ENCODE measurements around the gene PRSS33.

Gene PRSS33

DNA sequence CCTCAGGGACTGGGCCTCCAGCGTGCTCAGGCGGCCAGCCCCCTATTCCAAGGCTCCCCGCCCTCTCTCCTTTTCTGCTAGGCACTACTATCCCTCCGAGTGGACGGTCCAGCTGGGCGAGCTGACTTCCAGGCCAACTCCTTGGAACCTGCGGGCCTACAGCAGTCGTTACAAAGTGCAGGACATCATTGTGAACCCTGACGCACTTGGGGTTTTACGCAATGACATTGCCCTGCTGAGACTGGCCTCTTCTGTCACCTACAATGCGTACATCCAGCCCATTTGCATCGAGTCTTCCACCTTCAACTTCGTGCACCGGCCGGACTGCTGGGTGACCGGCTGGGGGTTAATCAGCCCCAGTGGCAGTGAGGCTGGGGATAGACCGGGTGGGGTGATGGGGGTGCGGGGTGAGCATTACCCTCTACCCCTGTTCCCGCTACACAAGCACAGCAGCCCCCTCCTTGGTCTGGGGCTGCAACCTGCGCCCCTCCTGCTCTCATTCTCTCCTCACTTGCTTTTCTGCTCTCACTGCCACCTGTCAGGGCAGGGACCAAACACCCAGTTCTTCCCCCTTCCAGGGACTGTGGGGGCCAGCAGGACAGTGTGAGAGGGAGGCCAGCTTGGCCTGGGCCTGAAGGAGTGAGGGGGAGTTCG is 12.0 kb upstream of the PRSS33 start:
- DNase-seq (ENCODE audit: low read depth) = no peak

DNA sequence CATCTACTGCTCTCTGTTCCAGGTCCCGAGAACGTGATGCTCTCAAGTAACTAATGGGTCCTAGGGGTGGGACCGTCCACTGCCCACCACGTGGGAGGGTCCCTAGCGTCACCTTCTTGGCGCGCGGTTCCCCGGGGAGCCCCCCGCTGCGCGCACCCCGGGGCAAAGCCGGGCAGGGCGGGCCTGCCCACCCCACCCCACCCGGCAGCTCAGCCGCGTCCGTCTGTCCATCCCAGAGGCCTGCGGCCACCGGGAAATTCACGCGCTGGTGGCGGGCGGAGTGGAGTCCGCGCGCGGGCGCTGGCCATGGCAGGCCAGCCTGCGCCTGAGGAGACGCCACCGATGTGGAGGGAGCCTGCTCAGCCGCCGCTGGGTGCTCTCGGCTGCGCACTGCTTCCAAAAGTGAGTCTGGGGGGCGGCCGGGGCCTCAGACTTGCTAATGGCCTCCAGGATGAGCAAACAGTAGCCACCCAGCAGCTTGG is 11.4 kb upstream of the PRSS33 start:
- DNase-seq (ENCODE audit: low read depth) = no peak

DNA sequence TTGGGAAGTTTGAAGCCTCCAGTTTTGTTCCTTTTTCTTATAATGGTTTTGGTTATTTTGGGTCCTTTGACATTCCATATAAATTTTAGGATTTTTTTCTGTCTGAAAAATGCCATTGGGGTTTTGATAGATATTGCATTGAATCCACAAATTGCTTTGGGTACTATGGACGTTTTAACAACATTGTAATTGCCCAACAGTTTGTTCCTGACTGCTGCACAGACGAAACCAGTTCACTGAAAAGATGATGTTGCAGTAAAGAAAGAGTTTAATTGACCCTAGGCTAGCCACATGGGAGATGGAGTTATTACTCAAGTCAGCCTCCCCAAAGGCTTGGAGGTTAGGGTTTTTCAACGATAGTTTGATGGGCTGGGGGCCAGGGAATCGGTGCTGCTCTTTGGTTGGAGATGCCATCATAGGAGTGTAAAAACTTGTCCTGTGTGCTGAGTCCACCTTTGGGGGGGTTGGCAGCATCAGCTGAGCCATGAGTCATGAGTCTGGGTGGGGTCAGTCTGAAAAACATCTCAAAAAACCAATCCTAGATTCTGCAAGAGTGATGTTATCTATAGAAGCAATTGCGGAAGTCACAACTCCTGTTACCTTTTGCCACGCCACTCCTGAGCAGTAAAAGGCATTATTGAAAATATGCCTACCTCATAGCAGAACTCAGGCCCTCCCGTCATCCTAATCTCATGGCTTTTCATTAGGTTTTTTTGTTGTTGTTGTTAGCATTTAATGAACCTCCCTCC is 8.2 kb upstream of the PRSS33 start:
- DNase-seq (ENCODE audit: low read depth) = no peak

DNA sequence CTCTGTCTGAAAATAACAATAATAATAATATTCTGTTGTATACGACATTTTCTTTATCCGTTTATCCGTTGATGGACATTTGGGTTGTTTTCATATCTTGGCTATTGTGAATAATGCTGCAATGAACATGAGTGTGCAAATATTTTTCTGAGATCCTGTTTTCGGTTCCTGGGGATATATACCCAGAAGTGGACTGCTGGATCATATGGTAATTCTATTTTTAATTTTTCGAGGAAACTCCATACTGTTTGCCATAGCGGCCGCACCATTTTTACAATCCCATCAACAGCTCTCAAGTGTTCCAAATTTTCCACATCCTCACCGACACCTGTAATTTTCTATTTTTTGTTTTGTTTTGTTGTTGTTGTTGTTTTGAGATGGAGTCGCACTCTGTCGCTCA is 5.6 kb upstream of the PRSS33 start:
- no peak for DNase-seq (ENCODE audit: low read depth)

- no peak for DNase-seq (ENCODE audit: low read depth)
Measured at GRCh38 chr16:2791174-2791573, 3.8 kb upstream of the PRSS33 start.

DNA sequence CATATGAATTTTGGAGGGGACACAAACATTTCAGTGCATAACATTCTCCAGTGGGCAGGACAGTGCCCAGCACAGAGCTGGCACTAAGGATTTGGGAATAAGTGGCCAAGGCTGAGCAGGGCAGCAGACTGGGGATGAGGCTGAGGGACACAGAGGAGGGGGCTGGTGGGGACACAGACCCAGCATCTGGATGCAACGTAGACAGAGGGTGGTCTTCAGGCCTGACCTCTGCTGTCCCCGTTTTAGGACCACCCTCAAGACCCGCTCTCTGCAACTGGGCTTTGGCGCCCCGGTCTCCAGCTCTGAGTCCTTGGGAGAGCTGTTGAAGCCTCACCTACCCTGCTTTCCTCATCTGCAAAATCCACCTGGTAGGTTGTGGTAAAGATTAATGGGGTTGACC is 3.3 kb upstream of the PRSS33 start:
- no peak for DNase-seq (ENCODE audit: low read depth)

DNA sequence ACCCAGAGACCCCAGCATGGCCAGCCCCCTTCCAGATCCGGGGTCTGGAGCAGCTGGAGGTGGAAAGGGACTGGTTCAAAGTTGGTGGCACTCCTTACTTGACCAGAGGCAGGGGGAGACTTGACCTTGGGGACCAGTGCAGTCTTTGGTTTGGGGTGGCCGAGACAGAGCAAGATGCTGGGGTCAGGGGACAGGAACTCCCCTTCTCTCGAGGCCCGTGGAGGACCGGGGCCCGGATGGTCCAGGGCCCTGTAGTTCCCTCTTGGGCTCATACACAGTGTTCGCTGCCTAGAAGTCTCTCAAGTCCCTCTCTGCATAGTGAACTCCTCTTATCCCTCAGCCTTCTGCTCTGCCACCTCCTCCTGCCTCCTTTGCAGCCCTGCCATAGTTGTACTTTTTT is 601 bp upstream of the PRSS33 start:
- DNase-seq (ENCODE audit: low read depth) = no peak

DNA sequence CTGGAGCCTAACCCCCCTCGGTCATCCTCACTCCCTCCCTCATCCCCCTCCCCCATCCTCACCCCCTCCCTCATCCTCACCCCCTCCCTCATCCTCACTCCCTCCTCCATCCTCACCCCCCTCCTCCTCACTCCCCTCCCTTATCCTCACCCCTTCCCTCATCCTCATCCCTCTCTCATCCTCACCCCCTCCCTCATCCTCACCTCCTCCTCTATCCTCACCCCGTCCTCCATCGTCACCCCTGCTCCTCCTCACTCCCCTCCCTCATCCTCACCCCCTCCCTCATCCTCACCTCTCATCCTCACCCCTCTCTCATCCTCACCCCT is 571 bp downstream of the PRSS33 start:
- DNase-seq (ENCODE audit: low read depth) = no peak

- DNase-seq (ENCODE audit: low read depth) = no peak
Measured at GRCh38 chr16:2786061-2786825, 1.1 kb downstream of the PRSS33 start.

- DNase-seq (ENCODE audit: low read depth) = peak; percentile 30
Measured at GRCh38 chr16:2785101-2785991, 2.0 kb downstream of the PRSS33 start.

GRCh38 chr16:2784358-2785100 is 2.8 kb downstream of the PRSS33 start:
- no peak for DNase-seq (ENCODE audit: low read depth)

DNA sequence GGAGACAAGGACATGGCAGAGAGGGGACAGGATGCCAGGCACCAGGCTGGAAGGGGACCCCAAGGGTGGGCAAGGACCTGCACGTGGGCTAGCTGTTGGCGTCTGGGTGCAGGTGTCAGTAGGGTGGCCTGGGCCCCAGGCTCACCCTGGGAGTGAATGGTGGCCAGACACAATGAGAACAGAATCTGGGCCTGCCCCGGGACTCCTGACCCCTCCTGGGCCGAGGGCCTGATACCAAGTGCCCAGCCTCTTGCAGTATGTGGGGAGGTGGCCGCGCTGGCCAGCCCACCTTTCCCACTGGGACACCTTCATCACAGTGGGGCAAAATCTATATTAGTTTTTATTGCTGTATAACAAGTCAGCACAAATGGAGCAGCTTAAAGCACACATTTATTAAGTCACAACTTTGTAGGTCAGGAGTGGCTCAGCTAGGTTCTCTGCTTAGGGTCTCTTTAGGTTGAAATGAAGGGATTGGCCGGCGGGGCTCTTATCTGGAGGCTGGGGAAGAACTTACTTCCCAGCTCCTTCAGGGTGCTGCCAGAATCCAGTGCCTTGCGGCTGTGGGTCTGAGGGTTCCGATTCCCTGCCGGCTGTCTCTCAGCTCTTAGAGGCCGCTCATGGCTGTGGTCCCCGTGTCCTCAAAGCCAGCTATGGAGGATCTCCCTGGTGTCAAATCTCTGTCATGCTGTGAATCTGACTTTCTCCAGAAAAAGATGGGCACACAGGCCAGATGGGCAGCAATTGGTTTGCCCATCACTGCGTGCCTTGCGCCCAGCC is 3.6 kb downstream of the PRSS33 start:
- DNase-seq (ENCODE audit: low read depth) = no peak

GRCh38 chr16:2782583-2783351 is 4.6 kb downstream of the PRSS33 start:
- no peak for DNase-seq (ENCODE audit: low read depth)

DNA sequence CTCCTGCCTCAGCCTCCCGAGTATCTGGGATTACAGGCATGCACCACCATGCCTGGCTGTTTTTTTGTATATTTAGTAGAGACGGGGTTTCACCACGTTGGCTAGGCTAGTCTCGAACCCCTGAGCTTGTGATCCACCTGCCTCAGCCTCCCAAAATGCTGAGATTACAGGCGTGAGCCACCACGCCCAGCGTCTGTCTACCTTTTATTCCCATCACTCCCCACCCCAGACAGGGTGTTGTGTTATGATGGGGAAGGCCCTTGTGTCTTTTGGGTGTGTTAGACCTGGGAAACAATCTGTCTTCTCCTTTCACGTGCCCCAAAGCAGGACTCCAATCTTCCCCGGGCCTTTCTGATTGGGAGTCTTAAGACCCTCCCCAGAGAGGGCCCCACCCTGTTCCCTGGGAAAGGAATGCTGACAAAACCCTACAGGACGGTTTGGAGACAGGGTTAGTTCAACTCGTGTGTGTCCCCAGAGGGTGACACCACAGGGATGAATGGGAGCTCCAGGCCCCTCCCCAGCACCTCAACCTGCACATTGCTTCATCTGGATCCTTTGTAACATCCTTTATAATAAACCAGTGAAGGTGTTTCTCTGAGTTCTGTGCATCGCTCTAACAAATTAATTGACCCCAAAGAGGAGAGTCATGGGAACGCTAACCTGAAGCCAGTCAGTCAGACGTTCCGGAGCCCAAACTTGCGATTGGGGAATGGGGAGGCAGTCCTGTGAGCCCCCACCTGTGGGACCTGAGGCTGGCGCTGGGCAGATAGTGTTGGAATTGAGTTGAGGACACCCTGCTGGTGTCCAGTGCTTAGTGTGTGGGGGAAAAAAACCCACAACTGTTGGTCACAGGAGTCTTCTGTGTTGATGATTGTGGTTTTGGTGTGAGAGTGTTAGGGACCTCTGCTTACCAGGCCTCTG is 7.1 kb downstream of the PRSS33 start:
- no peak for DNase-seq (ENCODE audit: low read depth)

DNA sequence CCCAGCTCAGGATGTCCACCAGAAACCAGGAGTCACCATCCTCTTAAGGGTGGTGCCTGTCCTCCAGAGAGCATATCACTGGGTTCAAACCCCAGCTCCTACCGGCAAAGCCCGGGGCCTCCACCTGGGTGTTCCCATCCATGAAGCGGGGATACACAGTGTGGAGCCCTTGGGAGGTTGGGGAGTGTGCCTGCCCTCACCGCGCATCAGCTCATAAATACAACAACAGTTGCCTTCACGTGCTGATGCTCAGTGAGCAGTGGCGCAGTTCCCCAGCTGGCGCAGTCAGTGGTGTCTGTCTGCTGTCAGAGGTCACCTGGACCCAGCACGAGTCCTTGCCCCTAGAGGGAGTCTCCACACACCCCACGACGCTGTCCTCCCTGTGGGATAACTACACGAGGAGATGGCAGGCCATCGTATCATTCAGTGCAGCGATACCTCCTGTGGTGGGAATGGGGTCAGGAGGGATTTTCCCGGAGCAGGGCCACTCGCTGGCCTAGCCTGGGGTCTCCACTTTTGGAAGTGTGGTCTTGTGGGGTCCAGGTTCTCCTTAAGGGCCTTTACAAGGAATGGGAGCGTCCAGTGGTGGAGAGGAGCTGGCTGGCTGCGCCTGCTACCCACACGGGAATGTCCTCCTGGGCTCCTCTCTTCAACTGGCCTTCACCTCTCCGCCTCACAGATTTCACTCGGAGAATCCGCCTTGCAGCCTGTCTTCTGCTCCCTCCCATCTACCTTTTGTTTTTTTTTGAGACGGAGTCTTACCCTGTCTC is 8.0 kb downstream of the PRSS33 start:
- DNase-seq (ENCODE audit: low read depth) = no peak

GRCh38 chr16:2778630-2778958 is 8.8 kb downstream of the PRSS33 start:
- DNase-seq (ENCODE audit: low read depth) = no peak

DNA sequence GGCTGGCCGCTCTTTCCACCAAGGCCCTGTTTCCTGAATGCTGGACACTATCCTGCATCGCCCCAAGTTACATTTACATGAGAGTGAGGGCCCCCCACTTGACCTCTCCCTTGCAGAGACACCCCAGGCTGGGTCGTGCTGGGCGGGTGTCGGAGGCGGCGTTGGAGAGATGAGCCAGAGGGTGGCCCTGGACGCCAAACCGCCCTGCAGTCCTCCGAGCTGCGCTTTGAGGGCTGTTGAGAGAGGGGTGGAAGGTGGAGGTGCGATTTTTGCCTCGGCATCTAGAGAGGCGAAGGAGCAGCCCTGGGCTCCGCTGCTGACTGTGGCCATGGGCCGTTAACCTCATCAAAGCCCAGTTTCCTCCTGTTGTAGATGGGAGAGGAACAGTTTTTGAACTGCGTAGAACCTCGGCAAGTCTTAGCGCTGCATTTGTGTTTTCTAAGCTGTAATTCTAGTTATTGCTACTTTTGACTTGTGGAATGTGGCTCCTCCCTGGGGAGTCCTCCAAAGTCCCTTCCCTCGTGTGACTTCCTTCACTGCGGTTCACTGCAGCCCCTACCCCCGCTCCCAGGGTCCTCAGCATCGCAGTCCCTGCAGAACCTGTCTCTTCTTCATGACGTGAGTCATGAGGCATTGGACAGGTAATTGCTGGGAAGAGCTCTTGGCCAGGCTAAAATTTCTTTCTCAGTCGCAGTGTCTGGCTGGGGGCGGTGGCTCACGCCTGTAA is 9.3 kb downstream of the PRSS33 start:
- DNase-seq (ENCODE audit: low read depth) = no peak
